GM18519 (cell line): Measurements from ENCODE around the gene MAF.

Experiments
- ATAC-seq: cut with Tn5 transposase; IDR thresholded peaks from one replicate; pipeline ENCODE4 v1.9.1; 2021; ENCODE audit warnings: mild to moderate bottlenecking, moderate library complexity; ENCODE audit not compliant: unreplicated experiment, low FRiP score

The MAF gene

DNA sequence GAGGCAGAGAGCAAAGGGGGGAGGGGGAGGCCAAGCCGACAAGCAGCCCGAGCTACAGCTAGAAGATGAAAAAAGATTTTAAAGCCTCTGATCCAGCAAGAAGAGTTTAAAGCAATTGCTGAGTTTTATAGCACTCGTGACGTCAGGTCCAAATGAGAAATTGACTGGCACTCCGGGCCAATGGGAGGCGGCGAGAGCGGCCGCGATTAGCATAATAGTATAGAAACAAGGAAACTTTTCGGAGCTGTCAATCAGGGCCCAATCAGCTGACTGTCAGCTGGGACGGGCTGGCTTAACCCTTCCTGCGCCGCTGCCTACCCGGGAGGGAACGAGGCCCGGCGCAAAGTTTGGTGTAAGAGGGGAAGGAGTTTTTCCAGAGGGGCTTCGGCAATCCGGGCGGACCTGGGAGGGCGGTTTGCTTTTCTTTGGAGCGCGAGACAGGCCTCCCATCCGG is at the start of gene MAF:
TSS of gene MAF (minus strand) at position 100 of the 454 bp plus-strand sequence. CDS start 835 bp downstream, outside the sequence.
- no peak for ATAC-seq

DNA sequence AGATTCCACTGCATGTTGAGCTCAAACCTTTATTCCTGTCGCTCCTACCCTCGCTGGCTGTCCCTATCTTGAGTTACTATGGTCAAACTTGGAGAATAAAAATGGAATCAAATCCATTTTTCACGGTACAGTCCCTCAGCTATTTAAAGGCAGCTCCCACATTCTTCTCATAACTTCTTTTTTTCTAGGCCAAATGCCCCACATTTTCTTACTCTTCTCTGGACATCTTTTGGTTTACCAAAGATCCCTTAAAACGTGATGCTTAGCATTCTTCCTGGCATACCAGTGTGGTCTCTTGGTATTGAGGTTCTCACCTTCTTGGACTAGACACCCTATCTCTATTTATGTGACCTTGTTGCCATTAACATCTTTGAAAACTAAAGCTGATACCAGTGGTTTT is 48.3 kb upstream of the MAF start:
- no peak for ATAC-seq

DNA sequence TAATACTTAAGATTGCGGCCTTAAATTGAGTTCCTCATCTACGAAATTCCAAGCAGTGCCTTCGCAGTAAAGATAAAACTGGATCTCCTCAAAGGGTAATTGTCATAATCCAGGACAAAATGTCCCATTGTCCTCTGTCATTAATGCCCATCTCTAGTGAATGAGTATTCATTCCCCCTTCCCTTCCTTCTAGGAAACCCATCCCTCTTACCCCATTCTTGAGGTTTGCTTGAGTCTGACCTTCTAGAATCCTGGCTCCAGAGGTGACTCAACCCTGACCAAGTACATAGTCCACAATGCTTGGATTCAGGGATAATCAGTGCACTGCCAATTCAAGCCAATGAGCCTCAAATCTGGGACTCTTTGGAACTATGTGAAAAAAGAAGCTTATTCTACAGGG is 47.0 kb upstream of the MAF start:
- ATAC-seq, result no peak

DNA sequence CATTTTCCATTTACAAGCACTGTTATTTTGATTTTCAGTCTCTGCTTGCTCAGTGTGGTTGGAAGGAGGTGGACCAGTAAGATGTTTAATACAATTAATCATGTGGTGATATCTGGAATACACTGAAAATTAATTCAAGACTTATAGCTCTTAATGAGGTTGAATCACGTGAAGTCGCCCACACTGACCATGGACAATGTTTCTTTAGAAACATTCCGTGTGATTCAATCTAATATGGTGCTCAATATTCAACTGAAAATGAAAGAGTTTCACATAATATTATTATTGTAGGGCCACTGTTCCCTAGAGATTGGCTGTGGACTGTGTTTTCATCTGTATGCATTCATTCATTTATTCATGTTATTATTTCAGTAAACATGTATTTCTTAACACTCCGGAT is 45.2 kb upstream of the MAF start:
- no peak for ATAC-seq

DNA sequence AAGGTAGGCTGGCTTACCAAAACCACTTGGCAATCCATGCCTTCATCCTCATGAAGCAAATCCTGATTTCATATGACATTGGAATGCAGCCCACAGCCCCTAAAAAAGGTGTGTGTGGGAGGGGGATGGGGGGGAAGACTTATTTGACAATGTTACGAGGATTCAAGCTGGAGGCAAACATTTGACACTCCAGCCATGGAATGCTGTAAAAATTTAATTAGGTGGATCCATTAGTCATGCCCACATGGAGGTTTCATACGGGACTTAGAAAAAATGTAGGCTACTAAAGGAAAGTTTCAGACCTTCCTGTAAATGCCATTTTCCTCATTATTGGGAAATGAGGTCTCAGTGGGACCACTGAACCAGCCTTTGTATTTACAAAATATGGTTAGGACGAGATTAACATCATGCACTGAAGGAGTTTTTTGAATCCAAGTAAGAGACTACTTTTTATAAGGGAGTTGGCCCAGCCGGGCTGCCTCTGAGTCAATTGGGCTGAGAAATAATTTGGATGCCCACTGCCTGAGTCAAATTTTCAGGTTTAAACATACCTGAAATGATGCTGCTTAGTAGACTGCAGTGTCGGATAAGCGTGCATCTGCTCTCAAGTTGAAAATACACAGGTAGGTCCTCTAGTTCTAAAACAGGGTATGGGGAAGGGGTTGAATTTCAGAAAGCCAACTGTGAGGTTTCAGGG is 44.6 kb upstream of the MAF start:
- no peak for ATAC-seq

DNA sequence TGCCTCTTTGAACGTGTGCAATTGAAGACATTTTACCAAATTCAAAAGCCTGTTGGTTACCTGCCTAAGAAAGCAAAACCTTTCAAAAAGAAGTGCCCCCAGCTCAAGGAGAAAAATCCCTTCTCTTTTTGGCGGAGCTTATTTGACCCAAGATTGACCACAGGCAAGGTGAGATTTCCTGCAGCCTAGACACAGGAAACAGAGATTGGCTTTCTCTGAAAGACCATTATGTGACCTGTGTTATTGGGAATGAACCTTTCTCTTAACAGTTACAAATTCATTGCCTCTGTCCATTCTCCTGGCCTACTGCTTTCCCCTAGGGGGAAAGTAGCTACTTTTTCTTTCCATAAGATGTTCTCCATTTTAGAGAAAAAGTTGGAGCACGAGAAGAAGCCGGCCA is 42.1 kb upstream of the MAF start:
- no peak for ATAC-seq

DNA sequence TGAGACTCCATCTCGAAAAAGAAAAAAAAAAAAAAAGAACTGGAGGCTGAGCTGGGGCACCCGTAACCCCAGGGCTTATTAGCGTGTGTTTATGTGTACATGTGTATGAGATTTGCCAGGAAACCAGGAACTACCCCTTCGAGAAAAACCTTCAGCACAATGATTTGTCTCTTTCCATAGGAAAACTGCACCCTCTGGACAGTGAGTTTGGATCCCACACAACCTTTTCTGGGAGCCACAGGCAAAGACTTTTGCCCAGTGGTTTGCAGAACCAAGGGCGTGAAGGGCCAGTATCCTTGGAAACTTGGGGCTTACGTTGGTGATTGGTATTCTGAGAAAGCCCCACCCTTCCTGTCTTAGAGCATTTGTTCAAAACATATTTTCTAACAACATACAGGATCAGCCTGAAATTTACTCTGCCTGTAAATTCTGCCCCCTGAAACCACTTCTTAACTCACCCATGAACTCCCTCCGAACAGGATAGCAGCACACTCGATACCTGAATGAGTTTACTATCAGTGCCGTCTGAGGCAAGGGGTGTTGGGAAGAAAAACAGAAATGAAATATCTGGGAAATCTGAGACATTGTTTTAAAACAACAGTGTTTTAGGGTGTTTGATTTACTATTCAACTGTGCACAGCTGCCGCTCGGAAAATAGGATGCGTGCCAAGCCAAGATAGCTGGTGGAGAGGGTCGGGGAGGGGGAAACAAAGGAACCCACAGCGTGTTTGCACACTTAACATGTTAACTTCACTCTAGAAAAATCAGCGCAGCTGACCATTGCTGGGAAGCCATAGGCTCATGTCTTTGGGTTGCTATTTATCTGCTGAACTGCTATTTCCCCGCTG is 40.2 kb upstream of the MAF start:
- ATAC-seq, result no peak

DNA sequence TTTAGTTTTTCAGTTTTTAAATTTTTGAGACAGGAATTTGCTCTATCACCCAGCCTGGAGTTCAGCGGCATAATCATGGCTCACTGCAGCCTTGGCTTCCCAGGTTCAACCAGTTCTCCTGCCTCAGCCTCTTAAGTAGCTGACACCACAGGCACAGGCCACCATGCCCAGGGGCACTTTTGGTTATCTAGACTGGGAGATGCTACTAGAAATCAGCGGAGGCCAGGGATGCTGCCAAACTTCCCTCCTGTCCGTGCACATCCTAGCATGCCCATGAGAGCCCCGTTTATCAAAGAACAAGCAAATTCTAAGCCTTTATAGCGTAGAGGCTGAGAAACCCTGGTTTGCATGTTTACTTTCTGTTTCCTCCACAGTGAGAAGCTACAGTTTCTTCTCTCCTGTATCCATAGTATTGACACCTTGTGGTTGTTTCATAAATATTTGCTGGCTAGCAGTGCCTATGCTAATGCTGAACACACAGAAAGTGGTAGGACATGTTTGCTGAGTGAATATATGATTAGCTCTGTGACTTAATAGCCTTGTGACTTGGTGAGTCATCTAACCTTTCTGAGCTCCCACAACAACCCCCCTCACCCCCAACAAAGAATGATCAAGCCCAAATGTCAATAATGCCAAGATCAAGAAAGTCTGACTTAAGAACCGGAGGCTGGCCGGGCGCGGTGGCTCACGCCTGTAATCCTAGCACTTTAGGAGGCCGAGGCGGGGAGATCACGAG is 39.2 kb upstream of the MAF start:
- ATAC-seq, result no peak

DNA sequence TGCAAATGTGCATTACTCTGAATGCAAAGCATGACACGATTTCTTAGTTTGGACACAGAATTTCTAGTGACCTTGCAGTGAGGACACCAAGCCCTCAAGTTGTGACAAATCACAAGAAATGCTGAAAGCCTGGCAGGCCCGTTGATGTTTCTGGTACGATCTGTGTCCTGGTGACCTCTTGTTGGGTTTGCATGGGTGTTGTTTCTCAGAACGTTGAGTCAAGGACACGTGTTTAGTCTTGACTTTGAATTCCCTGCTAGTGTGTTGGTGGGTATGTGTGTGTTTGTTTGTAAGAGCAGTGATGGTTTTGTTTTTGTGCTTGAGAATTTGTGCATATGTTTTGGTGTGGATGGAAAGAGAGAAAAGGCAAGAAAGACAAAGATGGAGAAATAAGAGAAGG is 37.8 kb upstream of the MAF start:
- no peak for ATAC-seq

DNA sequence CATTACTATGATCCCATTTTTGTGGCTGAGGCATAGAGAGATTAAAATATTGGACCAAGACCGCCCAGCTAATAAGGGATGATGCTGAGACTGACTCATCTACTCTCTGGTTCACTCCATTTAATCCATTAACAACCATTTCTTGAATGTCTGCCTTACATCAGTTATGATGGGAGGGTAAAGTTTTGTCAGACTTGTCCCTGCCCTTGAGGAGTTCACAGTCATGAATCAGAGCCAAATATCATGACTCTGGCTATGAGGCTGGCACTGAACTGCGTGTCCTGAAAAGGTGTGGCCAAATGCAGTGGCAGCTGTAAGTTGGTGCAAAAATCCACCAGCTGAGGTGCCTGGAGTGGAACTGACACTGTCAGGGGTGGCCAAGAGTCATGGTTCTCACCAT is 35.0 kb upstream of the MAF start:
- no peak for ATAC-seq

DNA sequence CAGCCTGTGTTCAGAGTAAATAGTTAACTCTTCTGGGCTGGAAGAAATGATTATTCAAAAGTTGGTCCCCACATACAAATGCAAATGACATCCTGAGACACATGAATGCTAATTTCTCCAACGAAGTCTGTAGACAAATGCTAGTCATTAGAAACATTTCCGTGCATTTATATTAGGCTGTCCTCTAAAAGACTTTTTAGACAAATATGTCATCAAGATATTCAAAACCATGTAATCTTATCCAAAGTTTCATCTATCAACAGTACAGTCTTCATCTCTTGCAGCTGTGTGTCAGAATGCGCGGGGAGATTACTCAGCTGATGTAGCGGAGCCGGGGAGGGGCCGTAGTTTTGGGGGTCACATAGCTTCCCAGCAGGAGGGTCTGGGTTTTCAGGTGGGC is 33.8 kb upstream of the MAF start:
- no peak for ATAC-seq

DNA sequence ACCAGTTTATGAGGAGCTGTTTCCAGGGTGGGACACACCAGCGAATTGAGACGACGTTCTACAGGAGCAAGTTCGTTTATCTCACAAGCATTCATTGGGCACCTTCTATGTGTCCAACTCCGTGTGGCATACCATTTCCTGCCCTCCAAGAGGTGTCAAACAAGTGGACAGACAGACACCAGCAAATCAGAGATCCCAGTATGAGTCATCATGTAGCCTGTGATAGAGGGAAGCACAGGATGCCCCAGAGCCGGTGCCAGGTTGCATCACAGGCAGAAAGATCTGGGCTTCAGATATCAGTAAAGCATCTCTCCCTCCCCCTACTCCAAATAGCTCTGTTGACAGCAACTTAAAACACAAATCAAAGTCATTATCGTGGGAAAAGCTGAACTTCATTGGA is 31.8 kb upstream of the MAF start:
- no peak for ATAC-seq

DNA sequence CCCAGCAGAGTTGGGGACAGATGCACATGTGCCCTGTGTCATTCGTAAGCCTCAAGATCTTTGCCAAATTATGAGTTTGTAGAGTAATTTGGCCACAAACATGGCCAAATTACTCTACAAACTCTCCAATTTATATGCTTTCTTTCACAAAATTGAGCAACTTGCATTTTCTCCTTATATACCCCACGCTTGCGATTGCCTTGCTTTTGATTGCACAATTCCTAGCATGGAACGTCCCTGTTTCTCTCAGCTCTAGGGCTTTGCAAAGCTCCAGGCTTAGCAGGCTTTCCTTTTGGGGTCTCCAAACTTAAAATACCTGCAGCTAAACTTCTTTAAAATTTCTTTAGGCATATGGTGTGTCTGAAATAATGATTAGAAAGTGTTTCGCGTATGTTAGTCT is 28.5 kb upstream of the MAF start:
- no peak for ATAC-seq

DNA sequence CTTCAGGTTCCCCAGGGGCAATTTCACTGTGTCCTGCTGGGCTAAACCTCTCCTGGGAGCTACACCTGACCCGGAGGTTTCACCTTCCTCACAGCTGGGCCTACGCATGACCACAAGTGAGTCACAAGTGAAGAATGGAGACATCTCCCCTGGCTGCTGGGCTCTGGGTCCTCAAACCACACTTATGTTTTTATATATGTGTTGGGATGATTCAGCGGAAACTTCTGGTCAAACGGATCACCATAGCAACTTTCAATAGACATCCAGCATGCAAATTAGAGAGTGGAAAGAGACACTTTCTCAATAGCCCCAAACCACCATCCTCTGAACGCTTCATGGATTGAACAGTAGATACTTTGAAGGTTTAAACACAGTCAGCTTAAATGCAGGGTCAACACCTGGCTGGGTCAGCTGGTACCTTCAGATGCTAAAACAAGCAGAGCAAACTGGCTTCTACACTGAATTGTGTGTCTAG is 28.0 kb upstream of the MAF start:
- peak; percentile 85 for ATAC-seq

DNA sequence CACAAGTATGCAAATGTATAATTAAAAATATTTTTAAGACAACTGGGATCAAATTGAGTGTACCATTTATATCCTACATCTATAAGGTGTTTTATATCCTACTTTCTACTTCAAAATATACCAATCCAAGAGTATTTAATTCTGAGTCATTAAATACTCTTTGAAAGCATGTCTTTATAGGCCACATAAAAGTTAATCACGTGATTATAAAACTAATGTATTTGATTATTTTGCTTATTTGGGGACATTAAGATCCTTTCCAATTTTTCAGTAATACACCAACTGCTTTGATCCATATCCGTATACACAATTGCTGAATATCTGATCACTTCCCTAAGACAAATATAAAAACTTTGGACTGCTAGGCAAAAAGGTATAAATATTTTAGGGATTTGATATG is 26.6 kb upstream of the MAF start:
- no peak for ATAC-seq

DNA sequence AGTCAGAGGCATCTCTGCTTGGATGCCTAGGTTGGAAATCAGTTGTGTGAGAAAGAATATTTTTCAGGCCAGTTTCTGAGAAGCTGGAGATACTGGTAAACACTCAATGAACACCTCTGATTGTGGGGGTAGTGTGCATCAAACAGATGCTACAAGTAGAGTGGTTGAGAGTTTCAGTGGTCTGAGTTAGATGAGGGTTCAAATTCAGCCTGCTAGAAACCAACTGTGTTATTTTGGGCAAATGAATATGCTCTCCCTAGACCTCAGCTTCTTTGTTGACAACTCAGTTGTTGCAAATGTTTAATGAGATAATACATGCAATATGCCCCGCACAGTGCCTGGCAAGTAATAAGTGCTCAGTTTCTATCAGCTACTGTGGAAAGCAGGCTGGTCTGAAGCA is 25.2 kb upstream of the MAF start:
- ATAC-seq, result no peak

DNA sequence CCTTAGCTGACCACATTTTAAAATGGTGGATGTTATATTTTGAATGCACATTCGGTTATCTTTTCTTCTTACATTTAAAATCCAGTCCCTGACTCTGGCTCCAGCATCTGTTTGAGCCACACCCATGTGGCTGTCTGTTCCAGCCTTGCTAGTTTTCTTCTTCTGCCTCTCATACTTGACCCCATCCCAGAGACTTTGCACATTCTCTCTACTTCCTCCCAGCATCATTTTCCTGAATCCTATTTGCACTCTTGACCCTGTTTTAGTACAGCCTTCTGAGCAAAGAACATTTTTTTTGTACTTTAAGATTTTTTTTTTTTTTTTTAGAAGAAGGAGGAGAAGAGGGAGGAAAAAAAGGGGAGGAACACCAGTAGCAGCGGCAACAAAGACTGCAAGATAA is 23.3 kb upstream of the MAF start:
- ATAC-seq, result no peak

DNA sequence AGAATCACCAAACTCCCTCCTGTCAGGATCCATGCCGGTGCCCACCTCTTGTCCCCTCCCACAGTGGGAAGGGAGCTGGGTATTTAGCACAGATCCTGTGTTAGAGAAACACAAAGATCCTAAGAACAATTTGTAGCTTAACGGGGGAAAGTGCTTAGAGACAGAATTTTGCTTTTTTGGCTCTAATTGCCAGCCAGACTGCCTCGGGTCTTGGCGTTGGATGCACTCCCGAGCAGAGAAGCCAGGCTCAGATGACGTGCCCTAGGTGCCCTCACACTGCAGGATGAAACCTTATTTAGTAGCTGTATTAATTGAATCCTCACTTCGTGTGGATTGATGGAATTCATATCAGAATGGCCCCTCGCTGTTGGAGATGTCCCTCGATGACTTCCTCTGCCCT is 22.5 kb upstream of the MAF start:
- no peak for ATAC-seq

DNA sequence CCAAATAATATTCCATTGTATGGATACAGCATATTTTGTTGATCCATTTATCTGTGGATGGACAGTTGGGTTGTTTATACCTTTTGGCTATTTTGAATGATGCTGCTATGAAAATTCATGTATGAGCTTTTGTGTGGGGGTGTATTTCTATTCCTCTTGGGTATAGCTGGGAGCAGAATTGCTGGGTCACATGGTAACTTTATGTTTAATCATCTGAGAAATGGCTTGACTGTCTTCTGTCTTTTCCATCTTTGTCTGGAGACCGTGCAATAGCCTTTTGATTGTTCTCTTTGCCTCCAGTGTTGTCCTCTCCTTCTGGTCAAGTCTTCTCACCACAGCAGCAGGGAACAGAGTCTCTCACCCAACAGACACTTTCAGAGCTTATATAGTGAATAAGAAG is 20.5 kb upstream of the MAF start:
- no peak for ATAC-seq

DNA sequence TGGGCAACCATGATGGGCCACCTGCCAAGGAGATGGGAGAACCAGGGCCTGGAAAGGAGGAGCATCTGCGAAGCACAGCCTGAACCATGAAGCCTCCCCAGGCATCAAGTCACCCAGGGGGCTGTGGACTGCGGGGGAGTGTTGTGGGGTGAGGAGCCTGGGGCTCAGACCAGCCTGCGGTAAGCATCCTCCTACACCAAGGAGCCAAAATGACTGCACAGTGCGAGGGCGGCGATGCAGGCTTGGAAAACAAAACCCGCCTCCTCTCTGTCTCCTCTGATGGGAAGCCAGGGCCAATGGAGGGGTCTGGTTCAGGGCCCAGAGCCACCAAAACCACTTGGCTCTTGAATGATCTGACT is 18.1 kb upstream of the MAF start:
- no peak for ATAC-seq

DNA sequence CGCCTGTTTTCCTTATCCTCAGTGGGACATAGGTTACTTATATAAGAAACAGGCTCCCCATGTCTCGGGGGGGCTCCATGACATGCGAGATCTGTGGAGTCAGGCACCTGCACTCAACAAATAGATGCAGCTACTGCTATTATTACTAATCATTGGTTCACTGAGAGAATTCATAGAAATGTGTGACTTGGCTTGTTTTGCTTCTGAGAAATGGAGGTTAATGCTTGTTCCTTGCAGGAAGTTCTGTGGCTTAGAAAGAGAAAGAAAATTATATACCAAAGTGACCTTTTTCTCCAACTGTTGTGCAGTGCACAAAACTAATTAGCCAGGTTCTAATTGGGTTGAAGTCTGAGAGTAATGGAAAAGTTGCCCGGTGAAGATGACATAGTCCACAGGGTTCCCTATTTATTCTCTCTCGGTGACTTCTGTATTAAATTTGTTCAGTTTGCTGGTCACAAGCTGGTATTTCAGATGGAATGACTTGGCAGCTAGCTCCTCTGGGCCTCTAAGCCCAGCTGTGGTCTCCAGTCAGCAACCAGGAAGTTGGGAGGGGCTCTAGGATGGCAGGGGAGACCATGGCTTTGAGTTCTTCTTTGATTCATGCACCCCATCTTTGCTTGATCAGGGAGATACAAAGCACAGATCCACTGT is 17.6 kb upstream of the MAF start:
- ATAC-seq, result no peak
